ENCODE results near the gene SGMS2. TPM values are rescaled to one million over a fixed set of nuclear protein-coding genes. Genes with fewer than 3 reads are reported as not detected.
A peak's percentile ranks its signal among the peaks of the same experiment; 100 is the strongest.

The SGMS2 gene
- total and polyA plus RNA-seq, 12 donors, result 1.0 to 52.3 (median 15.4) TPM

- no peak for DNase-seq
- WGBS, 4 donors, result 63 to 87% (median 74%) methylated on average over 5 of the region's 5 CpGs
- Histone ChIP-seq H3K27me3 (no peaks in the 10 kb centered on the region), H3K27ac (no peak overlapping the region), H3K36me3 (replicated peaks in 1 of 2) (no peaks in the 10 kb centered on the region), H3K4me3 (no peak overlapping the region), H3K9me3 (replicated peaks in 1 of 3) (no peaks in the 10 kb centered on the region), H3K4me1 (replicated peaks in 1 of 2) (no peaks in the 10 kb centered on the region)
- TF ChIP-seq POLR2A (IDR thresholded peaks at IDR 0.05), result no peak
- TF ChIP-seq, protein P1, sequence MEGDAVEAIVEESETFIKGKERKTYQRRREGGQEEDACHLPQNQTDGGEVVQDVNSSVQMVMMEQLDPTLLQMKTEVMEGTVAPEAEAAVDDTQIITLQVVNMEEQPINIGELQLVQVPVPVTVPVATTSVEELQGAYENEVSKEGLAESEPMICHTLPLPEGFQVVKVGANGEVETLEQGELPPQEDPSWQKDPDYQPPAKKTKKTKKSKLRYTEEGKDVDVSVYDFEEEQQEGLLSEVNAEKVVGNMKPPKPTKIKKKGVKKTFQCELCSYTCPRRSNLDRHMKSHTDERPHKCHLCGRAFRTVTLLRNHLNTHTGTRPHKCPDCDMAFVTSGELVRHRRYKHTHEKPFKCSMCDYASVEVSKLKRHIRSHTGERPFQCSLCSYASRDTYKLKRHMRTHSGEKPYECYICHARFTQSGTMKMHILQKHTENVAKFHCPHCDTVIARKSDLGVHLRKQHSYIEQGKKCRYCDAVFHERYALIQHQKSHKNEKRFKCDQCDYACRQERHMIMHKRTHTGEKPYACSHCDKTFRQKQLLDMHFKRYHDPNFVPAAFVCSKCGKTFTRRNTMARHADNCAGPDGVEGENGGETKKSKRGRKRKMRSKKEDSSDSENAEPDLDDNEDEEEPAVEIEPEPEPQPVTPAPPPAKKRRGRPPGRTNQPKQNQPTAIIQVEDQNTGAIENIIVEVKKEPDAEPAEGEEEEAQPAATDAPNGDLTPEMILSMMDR (IDR thresholded peaks at IDR 0.05), result no peak
- intact Hi-C loops (cut with DNase I), result no loop called here
Measured at GRCh38 chr4:107835406-107835805, 10.7 kb downstream of the SGMS2 start.

DNA sequence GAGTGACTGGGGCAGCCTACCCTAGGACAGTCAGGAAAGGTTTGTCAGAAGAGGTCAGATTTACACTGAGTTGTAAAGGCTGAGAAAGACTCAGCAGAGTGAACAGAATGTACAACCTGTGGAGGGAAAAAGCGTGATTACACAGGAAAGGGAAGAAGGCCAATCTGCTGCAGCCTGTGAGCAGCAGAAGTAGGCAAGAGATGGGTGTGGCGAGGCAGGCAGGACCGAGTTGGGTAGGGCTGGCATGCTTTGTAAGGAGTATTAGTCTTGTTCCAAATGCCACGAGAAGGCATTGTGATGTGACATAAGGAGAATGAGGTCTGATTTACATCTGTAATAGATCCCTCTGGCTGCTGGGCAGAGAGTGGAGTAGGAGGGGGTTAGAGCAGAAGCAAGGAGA is 12.6 kb downstream of the SGMS2 start:
- no peaks in the 10 kb centered on the region for H3K9me3 ChIP-seq (replicated peaks in 1 of 3)
- WGBS, 4 donors, result 66 to 75% (median 71%) methylated on average over 4 of the region's 4 CpGs
- intact Hi-C loops (cut with DNase I), result no loop called here
- no peak overlapping the region for H3K4me3 ChIP-seq
- H3K4me1 ChIP-seq (replicated peaks in 1 of 2), result no peaks in the 10 kb centered on the region
- no peaks in the 10 kb centered on the region for H3K27me3 ChIP-seq
- no peaks in the 10 kb centered on the region for H3K36me3 ChIP-seq (replicated peaks in 1 of 2)
- TF ChIP-seq POLR2A (IDR thresholded peaks at IDR 0.05), result no peak
- TF ChIP-seq, protein P1 (IDR thresholded peaks at IDR 0.05), result no peak
- no peak for DNase-seq
- H3K27ac ChIP-seq, result peak overlapping the region in 1 of 5 donors; percentile 30

DNA sequence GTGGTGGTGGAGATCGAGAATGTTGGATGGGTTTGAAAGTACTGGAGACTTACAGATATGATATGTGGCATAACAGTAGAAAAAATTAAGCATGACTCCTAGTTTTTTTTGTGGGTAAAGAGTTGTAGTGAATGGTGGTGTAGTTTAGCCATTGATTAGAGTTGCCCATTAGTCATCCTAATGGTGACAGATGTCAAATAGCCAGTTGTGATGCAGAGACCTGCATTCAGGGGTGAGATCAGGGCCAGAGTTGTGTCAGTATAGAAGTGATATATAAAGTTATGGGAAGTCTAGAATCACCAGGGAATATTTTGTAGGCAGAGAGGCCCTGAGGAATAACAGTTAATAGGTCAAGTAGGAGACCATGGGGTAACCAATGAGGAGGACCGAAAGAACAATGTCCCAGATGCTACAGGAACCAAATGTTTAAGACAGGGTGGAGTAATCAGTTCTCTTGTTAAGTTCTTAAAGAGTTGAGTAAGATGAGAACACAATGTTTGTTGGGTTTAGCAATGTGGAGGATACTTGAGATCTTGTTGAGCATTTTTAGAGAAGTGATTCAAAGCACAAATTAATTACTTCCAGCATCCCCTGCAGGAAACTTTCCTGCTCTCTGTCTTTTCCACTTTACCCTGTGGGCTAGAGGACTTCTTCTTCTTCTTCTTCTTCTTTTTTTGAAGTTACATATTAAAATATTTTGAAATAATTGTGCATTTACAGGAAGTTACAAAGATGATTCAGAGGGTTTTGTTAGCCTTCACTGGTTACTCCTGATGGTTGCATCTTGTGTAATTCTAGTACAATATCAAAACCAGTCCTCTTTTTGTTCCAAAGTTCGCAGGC is 13.3 kb downstream of the SGMS2 start:
- no peaks in the 10 kb centered on the region for H3K4me1 ChIP-seq (replicated peaks in 1 of 2)
- H3K4me3 ChIP-seq, result no peak overlapping the region
- intact Hi-C loops (cut with DNase I), result no loop called here
- no peak for DNase-seq
- 79 to 87% (median 80%) methylated on average over 3 of the region's 3 CpGs for WGBS, 4 donors
- no peak for TF ChIP-seq POLR2A (IDR thresholded peaks at IDR 0.05)
- TF ChIP-seq, protein P1 (IDR thresholded peaks at IDR 0.05), result no peak
- no peaks in the 10 kb centered on the region for H3K9me3 ChIP-seq (replicated peaks in 1 of 3)
- peak overlapping the region in 1 of 5 donors; percentile 30 for H3K27ac ChIP-seq
- no peaks in the 10 kb centered on the region for H3K36me3 ChIP-seq (replicated peaks in 1 of 2)
- no peaks in the 10 kb centered on the region for H3K27me3 ChIP-seq

DNA sequence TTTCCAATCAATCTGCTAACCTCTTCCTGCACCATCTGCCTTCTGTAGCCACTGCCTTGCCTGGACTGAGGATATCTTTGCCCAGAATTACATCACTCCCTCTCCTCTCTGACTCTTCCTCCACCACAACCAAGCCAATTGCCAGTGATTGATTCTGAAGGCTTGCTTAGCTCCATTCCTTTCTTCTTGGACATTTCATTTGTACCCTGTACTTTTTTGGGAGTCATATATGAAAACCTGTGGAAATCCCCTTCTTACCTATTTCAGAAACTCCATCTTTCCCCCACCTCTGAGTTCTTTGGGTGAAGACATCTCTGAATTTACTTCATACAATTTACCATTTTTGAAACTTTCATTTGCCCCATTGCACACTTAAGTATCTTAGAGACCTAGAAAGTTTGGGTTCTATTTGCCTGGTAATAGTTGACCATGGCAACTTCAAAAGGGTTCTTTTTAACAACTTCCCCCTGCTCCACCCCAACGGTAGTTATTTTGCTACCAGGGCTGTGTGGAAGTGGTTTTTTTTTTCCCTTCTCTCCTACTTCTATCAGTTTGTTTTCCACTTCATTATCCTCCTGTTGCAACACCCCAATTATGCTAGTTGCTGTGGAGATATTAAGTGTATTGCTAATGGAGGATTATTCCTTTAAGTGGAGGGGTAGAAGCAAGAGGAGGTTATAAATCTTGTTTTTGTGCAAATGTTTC is 14.3 kb downstream of the SGMS2 start:
- H3K9me3 ChIP-seq (replicated peaks in 1 of 3), result no peaks in the 10 kb centered on the region
- DNase-seq, result no peak
- H3K36me3 ChIP-seq (replicated peaks in 1 of 2), result no peaks in the 10 kb centered on the region
- H3K4me1 ChIP-seq (replicated peaks in 1 of 2), result no peaks in the 10 kb centered on the region
- peak overlapping the region in 1 of 5 donors; percentile 29 for H3K27ac ChIP-seq
- H3K4me3 ChIP-seq, result no peak overlapping the region
- intact Hi-C loops (cut with DNase I), result no loop called here
- 51 to 83% (median 63%) methylated on average over 1 of the region's 1 CpG for WGBS, 4 donors
- no peak for TF ChIP-seq POLR2A (IDR thresholded peaks at IDR 0.05)
- TF ChIP-seq, protein P1 (IDR thresholded peaks at IDR 0.05), result no peak
- H3K27me3 ChIP-seq, result no peaks in the 10 kb centered on the region

Data from adrenal gland (tissue), 12 donors.